ENCODE data around the gene DGKK. TPM values are rescaled to one million over a fixed set of nuclear protein-coding genes. Genes with fewer than 3 reads are reported as not detected.

Gene DGKK
- total and polyA plus RNA-seq, 2 of the 13 experiments (the other 11 are each of a cell fraction or from before 2014, with no cell fraction given): 11.0 to 24.0 TPM

DNA sequence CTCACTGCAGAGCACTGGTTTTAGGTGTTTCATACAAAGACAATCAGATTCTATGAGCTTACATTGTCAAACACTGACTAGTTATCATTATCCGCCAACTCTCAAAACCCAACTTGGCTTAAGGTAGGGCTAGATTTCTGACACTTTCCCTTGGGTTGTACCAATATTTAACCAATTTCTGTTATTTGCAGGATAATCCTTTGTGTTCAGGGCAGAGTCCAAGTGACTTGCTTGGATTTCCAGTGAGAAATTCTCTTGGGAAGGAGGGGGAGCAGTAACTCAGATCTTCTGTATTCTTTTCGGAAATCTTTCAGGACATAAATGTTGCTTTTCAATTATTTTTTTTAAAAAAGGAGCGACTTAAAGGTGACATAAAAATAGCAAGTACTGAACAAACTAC is 23.1 kb downstream of the DGKK start:
- H4K20me1 ChIP-seq (ENCODE audit: insufficient read depth, low read length): no peaks in the 10 kb centered on the region
- FAIRE-seq (no peak), ATAC-seq (peak; percentile 34; the same call in 1 of the 3 replicates), DNase-seq (ENCODE audit: low spot score) (peak; percentile 47)
- H3K36me3 ChIP-seq (replicated peaks in 1 of 2; ENCODE audit: control insufficient read depth in 1 of 2, insufficient read depth in 2 of 2, low read length in 2 of 2): no peaks in the 10 kb centered on the region
- BruUV-seq (replicated peaks): no TSS peak
- in situ Hi-C loops (cut with HindIII; ENCODE audit: extremely low pct_ligation_motif_present, low pct_unique_long_range_greater_than_20kb): no loop called here
- no peaks in the 10 kb centered on the region for H3K27me3 ChIP-seq (ENCODE audit: control insufficient read depth in 1 of 2, insufficient read depth in 2 of 2, low read length in 2 of 2)
- TF ChIP-seq, protein P1, sequence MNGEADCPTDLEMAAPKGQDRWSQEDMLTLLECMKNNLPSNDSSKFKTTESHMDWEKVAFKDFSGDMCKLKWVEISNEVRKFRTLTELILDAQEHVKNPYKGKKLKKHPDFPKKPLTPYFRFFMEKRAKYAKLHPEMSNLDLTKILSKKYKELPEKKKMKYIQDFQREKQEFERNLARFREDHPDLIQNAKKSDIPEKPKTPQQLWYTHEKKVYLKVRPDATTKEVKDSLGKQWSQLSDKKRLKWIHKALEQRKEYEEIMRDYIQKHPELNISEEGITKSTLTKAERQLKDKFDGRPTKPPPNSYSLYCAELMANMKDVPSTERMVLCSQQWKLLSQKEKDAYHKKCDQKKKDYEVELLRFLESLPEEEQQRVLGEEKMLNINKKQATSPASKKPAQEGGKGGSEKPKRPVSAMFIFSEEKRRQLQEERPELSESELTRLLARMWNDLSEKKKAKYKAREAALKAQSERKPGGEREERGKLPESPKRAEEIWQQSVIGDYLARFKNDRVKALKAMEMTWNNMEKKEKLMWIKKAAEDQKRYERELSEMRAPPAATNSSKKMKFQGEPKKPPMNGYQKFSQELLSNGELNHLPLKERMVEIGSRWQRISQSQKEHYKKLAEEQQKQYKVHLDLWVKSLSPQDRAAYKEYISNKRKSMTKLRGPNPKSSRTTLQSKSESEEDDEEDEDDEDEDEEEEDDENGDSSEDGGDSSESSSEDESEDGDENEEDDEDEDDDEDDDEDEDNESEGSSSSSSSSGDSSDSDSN (CRISPR knock-in tag; IDR thresholded peaks at IDR 0.05): no peak
- TF ChIP-seq TBL1XR1 (IDR thresholded peaks at IDR 0.05; ENCODE audit: borderline replicate concordance, low read length, partially characterized antibody) (no peak), HNF4A (CRISPR knock-in tag; IDR thresholded peaks at IDR 0.05) (peak; percentile 65), SOX13 (IDR thresholded peaks at IDR 0.05) (no peak), SOX13 (CRISPR knock-in tag; conservative IDR thresholded peaks at IDR 0.05 in 1 of 2, IDR thresholded peaks at IDR 0.05 in 1 of 2) (0 out of 4 replicates have a peak, but pooled peaks of 1 of the 2 experiments have one; percentile 12), ZNF354B (CRISPR knock-in tag; IDR thresholded peaks at IDR 0.05) (no peak), GFI1 (CRISPR knock-in tag; IDR thresholded peaks at IDR 0.05; ENCODE audit: borderline replicate concordance) (peak; percentile 41; the same call in 1 of the 2 replicates), ZNF44 (CRISPR knock-in tag; IDR thresholded peaks at IDR 0.05) (no peak), ZBTB7A (CRISPR knock-in tag; IDR thresholded peaks at IDR 0.05) (no peak), WIZ (CRISPR knock-in tag; IDR thresholded peaks at IDR 0.05) (no peak), TAF15 (IDR thresholded peaks at IDR 0.05; ENCODE audit: low read depth, low read length, poor library complexity, severe bottlenecking) (no peak)
- TF ChIP-seq, protein P2, sequence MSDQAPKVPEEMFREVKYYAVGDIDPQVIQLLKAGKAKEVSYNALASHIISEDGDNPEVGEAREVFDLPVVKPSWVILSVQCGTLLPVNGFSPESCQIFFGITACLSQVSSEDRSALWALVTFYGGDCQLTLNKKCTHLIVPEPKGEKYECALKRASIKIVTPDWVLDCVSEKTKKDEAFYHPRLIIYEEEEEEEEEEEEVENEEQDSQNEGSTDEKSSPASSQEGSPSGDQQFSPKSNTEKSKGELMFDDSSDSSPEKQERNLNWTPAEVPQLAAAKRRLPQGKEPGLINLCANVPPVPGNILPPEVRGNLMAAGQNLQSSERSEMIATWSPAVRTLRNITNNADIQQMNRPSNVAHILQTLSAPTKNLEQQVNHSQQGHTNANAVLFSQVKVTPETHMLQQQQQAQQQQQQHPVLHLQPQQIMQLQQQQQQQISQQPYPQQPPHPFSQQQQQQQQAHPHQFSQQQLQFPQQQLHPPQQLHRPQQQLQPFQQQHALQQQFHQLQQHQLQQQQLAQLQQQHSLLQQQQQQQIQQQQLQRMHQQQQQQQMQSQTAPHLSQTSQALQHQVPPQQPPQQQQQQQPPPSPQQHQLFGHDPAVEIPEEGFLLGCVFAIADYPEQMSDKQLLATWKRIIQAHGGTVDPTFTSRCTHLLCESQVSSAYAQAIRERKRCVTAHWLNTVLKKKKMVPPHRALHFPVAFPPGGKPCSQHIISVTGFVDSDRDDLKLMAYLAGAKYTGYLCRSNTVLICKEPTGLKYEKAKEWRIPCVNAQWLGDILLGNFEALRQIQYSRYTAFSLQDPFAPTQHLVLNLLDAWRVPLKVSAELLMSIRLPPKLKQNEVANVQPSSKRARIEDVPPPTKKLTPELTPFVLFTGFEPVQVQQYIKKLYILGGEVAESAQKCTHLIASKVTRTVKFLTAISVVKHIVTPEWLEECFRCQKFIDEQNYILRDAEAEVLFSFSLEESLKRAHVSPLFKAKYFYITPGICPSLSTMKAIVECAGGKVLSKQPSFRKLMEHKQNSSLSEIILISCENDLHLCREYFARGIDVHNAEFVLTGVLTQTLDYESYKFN (CRISPR knock-in tag; conservative IDR thresholded peaks at IDR 0.05): 0 out of 2 replicates have a peak, but pooled peaks have one; percentile 11
- ChIA-PET CTCF (ENCODE audit: low intra/inter-chr PET ratio, low total read pairs) (no interaction called here), POLR2A (interaction anchor here (1.6 kb wide), 1 partner anchor 15 kb away, joined by 6 read pairs; no protein-coding TSS in a partner anchor)
- H3K79me2 ChIP-seq (ENCODE audit: insufficient read depth, low read length): no peaks in the 10 kb centered on the region
- intact Hi-C loops (cut with micrococcal nuclease; ENCODE audit: unreplicated experiment): loop anchor here (2.0 kb wide), 1 partner anchor 15 kb away; no protein-coding TSS in a partner anchor
- H3K9ac ChIP-seq (ENCODE audit: insufficient read depth, low read depth, low read length): no peak overlapping the region
- H3K4me1 ChIP-seq (ENCODE audit: insufficient read depth, low read length): peaks cover 46% of the 10 kb centered on the region
- 78% methylated on average over 3 of the region's 3 CpGs for WGBS (ENCODE audit: low lambda C conversion rate)
- no peak overlapping the region; a peak in 1 of 6 replicates for H3K4me3 ChIP-seq (replicated peaks in 1 of 3; ENCODE audit: insufficient read depth in 1 of 3, low read depth in 2 of 3, low read length in 3 of 3)
- H3K9me3 ChIP-seq (ENCODE audit: low read length): no peaks in the 10 kb centered on the region
- peak overlapping the region; percentile 39 for H3K4me2 ChIP-seq (ENCODE audit: low read depth, low read length)
- no peak overlapping the region for H2AFZ ChIP-seq (ENCODE audit: low read length)
- no peak overlapping the region for H3K27ac ChIP-seq (ENCODE audit: extremely low read length, insufficient read depth, low read length)
